ENCODE data around the gene LRMDA.

LRMDA gene

GRCh38 chr10:75926763-75927162 lies 495.3 kb downstream of the LRMDA start:
- Histone ChIP-seq H3K4me3 (ENCODE audit: low read depth, low read length) (no peak overlapping the region), H3K27ac (ENCODE audit: extremely low read depth, low read depth, low read length) (no peak overlapping the region), H3K9me3 (ENCODE audit: control insufficient read depth, insufficient read depth, low read depth, low read length) (no peaks in the 10 kb centered on the region), H3K4me1 (ENCODE audit: control insufficient read depth, insufficient read depth, low read length) (no peaks in the 10 kb centered on the region), H3K36me3 (ENCODE audit: control insufficient read depth in 2 of 2, insufficient read depth in 1 of 2, low read length in 2 of 2) (no peaks in the 10 kb centered on the region)
- POLR2A ChIA-PET, result no interaction called here
- CTCF ChIA-PET, result interaction anchor here (1.2 kb wide), 1 partner anchor 33 kb away, joined by 3 read pairs; no protein-coding TSS in a partner anchor
- TF ChIP-seq PRDM6 (tag by site-specific recombination; IDR thresholded peaks at IDR 0.05) (no peak), ZSCAN4 (tag by site-specific recombination; IDR thresholded peaks at IDR 0.05) (no peak), ZNF423 (tag by site-specific recombination; IDR thresholded peaks at IDR 0.05) (no peak), CTCF (tag by site-specific recombination; IDR thresholded peaks at IDR 0.05) (peak; percentile 46; the same call in 1 of the 2 replicates), ZFP69B (tag by site-specific recombination; IDR thresholded peaks at IDR 0.05) (no peak)

GRCh38 chr10:75928231-75928630 lies 496.8 kb downstream of the LRMDA start:
- no peaks in the 10 kb centered on the region for H3K36me3 ChIP-seq (ENCODE audit: control insufficient read depth in 2 of 2, insufficient read depth in 1 of 2, low read length in 2 of 2)
- no peaks in the 10 kb centered on the region for H3K4me1 ChIP-seq (ENCODE audit: control insufficient read depth, insufficient read depth, low read length)
- POLR2A ChIA-PET, result no interaction called here
- CTCF ChIA-PET, result no interaction called here
- H3K4me3 ChIP-seq (ENCODE audit: low read depth, low read length), result no peak overlapping the region
- H3K27ac ChIP-seq (ENCODE audit: extremely low read depth, low read depth, low read length), result no peak overlapping the region
- TF ChIP-seq ZNF560 (tag by site-specific recombination; IDR thresholded peaks at IDR 0.05; ENCODE audit: borderline replicate concordance) (no peak), ZBTB21 (tag by site-specific recombination; IDR thresholded peaks at IDR 0.05) (no peak), ZNF660 (tag by site-specific recombination; IDR thresholded peaks at IDR 0.05) (no peak), ZNF549 (tag by site-specific recombination; IDR thresholded peaks at IDR 0.05) (no peak), ZSCAN23 (tag by site-specific recombination; IDR thresholded peaks at IDR 0.05) (no peak), ZNF837 (tag by site-specific recombination; IDR thresholded peaks at IDR 0.05) (no peak), ZNF248 (tag by site-specific recombination; IDR thresholded peaks at IDR 0.05) (no peak)
- no peaks in the 10 kb centered on the region for H3K9me3 ChIP-seq (ENCODE audit: control insufficient read depth, insufficient read depth, low read depth, low read length)

GRCh38 chr10:75929630-75930161 lies 498.3 kb downstream of the LRMDA start:
- CTCF ChIA-PET, result interaction anchor here (0.8 kb wide), 1 partner anchor 20 kb away, joined by 3 read pairs; no protein-coding TSS in a partner anchor
- POLR2A ChIA-PET, result no interaction called here
- H3K9me3 ChIP-seq (ENCODE audit: control insufficient read depth, insufficient read depth, low read depth, low read length), result no peaks in the 10 kb centered on the region
- no peaks in the 10 kb centered on the region for H3K36me3 ChIP-seq (ENCODE audit: control insufficient read depth in 2 of 2, insufficient read depth in 1 of 2, low read length in 2 of 2)
- H3K4me3 ChIP-seq (ENCODE audit: low read depth, low read length), result no peak overlapping the region
- no peak overlapping the region for H3K27ac ChIP-seq (ENCODE audit: extremely low read depth, low read depth, low read length)
- H3K4me1 ChIP-seq (ENCODE audit: control insufficient read depth, insufficient read depth, low read length), result no peaks in the 10 kb centered on the region
- TF ChIP-seq KLF10 (tag by site-specific recombination; IDR thresholded peaks at IDR 0.05) (no peak), ZNF239 (tag by site-specific recombination; IDR thresholded peaks at IDR 0.05) (no peak), ZNF658 (tag by site-specific recombination; IDR thresholded peaks at IDR 0.05) (no peak), WT1 (tag by site-specific recombination; IDR thresholded peaks at IDR 0.05) (no peak), ZNF404 (tag by site-specific recombination; IDR thresholded peaks at IDR 0.05) (no peak), GFI1B (tag by site-specific recombination; IDR thresholded peaks at IDR 0.05) (no peak), ZBTB17 (tag by site-specific recombination; IDR thresholded peaks at IDR 0.05) (no peak), ZNF223 (tag by site-specific recombination; IDR thresholded peaks at IDR 0.05) (no peak), ZNF121 (tag by site-specific recombination; IDR thresholded peaks at IDR 0.05) (no peak), ZNF292 (tag by site-specific recombination; IDR thresholded peaks at IDR 0.05; ENCODE audit: borderline replicate concordance, low read depth) (no peak), REPIN1 (tag by site-specific recombination; IDR thresholded peaks at IDR 0.05; ENCODE audit: low read depth) (no peak), ZNF433 (tag by site-specific recombination; IDR thresholded peaks at IDR 0.05; ENCODE audit: low read depth) (no peak), ZBTB11 (tag by site-specific recombination; conservative IDR thresholded peaks at IDR 0.05; ENCODE audit: low read depth) (no peak)
